Mammary epithelial cell (primary cell): ENCODE results near the gene RPRM.

Experiments
- CTCF ChIP-seq, 2 donors: IDR thresholded peaks in 1 of 2; conservative IDR thresholded peaks in 1 of 2; 2 replicates each; pipeline ENCODE4 v1.5.1; 2011 to 2012; ENCODE audit warnings: inconsistent platforms in 2 of 2, low read length in 2 of 2, mild to moderate bottlenecking in 2 of 2, control low read depth in 1 of 2, low read depth in 1 of 2; ENCODE audit not compliant: insufficient read depth in 1 of 2; ENCODE audit errors: extremely low read depth in 1 of 2
- EZH2 ChIP-seq: IDR thresholded peaks from 2 replicates; pipeline ENCODE4 v1.6.1; 2012; ENCODE audit warnings: low read length, inconsistent platforms, borderline replicate concordance

- TF ChIP-seq CTCF (conservative IDR thresholded peaks at IDR 0.05 in 1 of 2, IDR thresholded peaks at IDR 0.05 in 1 of 2; ENCODE audit: extremely low read depth in 1 of 2, insufficient read depth in 1 of 2, low read depth in 1 of 2, low read length in 2 of 2) (no peak), EZH2 (no peak)
Measured at GRCh38 chr2:153474407-153474806, 4.2 kb downstream of the RPRM start.
